ENCODE data around the gene SPPL3.
A peak's percentile ranks its signal among the peaks of the same experiment; 100 is the strongest.
"Not testable (repeated sequence)": the region's sequence is repeated elsewhere in the genome, so short reads cannot be mapped to it uniquely, and the experiment has no call there.

SPPL3 gene

DNA sequence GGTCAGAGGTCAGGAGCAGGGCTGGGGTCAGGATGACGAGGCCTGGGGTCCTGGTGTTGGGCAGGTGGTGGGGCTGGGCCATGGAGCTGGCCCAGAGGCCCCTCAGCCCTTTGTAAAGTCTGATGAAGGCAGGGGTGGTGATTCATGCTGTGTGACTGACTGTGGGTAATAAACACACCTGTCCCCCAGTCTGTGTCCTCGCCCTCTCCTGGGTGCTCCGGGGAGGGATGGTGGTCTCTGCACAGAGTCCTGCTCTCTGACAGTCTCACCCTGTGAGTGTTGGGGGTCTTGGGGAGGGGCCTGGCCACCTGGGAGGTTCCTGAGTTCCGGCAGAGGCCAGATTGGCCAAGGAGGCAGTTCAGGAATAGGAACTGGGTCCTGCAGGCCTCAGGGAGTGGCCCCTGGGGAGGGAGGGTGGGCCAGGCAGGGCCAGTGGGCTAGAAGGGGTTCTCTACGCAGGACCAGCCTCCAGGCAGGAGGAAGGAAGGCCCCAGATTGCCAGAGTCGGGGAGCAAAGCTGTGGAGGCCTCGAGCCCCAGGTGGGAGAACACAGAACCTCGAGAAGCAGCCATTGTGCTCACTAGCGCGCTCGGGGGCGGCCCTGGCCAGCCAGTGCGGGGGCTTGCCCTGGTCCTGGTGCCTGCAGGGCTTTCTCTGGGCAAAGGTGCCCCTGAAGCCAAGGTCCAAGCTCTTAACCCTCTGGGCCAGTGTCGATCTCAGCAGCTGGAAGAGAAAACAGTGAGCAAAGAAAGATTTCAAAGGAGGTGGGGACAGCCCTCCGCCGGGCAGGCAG is 164.1 kb downstream of the SPPL3 start:
- DNase-seq, result no peak

DNA sequence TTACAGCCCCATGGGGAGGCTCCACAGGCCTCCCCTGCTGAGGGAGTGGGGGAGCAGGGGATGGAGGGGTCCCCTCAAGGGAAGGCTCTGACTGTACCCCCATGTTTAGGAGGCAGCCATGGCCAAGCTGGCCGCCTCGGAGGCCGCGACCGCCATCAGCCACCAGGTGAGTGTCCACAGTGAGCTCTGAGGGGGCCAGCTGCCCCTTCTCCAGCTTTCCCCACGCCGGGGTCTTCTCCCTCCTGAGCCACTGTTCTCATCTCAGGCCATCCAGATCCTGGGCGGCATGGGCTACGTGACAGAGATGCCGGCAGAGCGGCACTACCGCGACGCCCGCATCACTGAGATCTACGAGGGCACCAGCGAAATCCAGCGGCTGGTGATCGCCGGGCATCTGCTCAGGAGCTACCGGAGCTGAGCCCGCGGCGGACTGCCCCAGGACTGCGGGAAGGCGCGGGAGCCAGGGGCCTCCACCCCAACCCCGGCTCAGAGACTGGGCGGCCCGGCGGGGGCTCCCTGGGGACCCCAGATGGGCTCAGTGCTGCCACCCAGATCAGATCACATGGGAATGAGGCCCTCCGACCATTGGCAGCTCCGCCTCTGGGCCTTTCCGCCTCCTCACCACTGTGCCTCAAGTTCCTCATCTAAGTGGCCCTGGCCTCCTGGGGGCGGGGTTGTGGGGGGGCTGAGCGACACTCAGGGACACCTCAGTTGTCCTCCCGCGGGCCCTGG is 165.0 kb downstream of the SPPL3 start:
- no peak for DNase-seq

DNA sequence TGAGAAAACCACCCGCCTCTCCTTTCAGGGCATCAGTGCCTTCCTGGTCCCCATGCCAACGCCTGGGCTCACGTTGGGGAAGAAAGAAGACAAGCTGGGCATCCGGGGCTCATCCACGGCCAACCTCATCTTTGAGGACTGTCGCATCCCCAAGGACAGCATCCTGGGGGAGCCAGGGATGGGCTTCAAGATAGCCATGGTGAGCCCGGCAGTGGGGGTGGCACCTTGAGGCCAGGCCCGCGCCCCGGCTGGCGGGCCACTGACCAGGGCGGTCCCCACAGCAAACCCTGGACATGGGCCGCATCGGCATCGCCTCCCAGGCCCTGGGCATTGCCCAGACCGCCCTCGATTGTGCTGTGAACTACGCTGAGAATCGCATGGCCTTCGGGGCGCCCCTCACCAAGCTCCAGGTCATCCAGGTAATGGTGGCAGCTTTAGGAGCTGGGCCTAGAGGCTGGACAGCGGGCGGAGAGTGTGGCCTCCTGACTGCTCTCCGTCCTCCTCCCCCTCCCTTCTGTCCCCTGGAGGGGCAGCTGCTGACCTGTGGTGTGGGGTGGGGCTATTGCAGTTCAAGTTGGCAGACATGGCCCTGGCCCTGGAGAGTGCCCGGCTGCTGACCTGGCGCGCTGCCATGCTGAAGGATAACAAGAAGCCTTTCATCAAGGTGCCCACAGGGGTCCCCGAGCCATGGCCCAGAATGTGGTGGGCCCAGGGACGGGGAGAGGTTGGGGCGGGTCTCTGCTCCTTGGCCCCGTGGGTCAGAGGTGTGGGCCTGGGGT is 165.7 kb downstream of the SPPL3 start:
- no peak for DNase-seq

DNA sequence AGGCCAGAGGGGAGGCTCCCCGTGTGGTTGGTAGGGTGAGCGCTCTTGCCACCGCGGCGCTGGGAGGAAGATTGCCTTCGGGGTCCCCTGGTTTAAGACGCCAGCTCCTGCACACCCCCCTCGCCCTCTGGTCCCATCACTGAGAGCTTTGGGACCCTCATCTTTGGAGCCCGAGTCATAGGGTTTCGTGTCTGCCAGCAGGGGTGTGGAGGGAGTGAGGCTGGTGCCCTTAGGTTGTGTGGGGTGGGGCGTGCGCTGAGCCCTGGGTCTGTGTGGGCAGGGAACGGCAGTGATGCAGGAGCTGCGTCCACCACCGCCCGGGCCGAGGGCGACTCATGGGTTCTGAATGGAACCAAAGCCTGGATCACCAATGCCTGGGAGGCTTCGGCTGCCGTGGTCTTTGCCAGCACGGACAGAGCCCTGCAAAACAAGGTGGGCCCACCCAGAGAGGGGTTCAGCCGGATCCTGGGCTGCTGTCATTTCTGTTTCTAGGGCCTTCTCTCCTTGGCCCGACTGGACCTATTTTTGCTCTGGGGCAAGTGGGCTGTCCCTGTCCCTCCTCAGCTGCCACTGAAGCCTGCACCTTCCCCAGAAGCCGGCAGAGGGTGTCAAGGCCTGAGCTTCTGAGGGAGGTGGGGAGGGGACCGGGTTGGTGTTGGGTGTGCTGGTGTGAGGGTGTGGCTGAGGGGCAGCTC is 166.5 kb downstream of the SPPL3 start:
- no peak for DNase-seq

DNA sequence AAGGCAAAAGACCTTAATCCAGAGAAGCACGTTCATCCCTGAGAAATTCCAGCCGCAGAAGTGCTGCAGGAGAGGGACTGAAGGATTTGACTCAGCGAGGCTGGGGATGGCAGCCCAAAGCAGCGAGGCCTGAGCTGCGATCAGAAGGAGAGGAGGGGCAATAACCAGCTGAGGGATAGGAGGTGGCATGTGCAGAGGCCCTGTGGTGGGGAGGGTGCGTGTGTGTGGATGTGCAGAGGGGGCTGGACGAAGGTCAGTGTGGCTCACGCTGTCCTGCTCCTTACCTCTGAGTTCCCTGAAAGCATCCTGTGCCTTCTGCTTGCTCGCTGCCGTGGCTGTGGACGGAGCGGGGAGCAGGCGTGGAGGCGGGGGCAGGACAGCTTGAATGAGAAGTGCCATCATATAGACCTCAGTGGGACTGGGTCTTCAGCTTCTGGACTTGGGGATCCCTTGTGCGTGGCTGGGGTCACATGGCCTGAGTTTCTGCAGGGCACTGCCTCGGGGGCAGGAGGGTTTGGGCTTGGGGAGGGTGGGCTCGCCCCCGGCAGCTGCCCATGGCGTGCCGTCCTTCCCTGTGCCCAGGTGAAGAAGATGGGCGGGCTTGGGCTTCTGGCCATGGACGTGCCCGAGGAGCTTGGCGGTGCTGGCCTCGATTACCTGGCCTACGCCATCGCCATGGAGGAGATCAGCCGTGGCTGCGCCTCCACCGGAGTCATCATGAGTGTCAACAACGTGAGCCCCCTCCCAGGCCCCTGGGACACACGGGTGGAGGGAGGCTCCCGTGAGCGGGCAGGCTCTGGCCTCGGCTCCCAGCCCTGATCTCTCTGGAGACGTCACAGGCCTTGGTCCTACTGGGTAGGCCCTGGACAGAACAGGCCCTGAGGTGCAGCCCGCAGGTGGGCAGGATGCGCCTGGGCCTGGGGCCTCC is 167.5 kb downstream of the SPPL3 start:
- no peak for DNase-seq

DNA sequence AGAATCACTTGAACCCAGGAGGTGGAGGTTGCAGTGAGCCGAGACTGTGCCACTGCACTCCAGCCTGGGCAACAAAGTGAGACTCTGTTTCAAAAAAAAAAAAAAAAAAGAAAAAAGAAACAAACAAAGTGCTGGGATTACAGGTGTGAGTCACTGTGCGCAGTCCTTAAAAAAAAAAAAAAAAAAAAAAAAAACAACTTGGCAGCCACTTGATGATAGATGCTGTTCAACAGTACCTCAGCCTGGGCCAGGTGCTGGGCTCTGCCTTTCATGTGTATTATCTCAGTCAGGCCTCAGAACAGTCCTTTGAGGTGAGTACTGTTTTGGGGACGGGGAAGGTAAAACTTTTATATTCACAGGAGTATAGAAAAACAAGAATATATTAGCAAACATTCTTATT is 169.0 kb downstream of the SPPL3 start:
- no peak for DNase-seq

DNA sequence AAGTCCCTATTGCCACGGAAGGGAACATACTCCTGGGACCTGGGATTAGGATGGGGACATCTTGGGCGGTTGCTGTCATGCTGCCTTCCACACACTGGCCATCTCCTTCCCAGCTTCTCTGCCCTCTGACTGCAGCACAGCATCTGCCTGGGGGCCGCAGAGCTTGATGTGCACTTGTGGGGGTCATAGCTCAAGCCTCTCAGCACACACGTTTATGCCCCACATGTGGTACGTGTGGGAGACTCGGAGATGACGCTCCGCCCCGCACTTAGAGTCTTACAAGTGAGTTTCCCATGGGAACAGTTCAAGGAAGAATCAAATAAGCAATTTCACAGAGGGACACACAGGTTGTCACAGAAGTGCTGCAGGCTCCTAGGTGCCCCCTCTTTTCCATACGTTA is 169.9 kb downstream of the SPPL3 start:
- DNase-seq, result no peak

DNA sequence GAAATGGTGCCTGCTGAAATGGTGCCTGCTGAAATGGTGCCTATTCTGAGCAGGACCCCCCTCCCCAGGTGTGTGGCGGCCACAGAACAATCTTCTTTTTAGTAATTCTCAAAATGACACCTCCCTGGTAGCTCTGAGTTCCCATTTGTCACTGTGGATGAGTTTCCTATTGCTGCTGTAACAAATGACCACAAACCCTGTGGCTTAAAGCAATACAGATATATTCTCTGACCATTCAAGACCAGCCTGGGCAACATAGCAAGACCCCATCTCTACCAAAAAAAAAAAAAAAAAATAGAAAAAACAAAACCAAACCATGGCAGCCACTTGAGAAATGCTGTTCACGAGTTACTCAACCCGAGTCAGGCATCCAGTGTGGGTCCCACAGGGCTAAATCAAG is 170.6 kb downstream of the SPPL3 start:
- no peak for DNase-seq

DNA sequence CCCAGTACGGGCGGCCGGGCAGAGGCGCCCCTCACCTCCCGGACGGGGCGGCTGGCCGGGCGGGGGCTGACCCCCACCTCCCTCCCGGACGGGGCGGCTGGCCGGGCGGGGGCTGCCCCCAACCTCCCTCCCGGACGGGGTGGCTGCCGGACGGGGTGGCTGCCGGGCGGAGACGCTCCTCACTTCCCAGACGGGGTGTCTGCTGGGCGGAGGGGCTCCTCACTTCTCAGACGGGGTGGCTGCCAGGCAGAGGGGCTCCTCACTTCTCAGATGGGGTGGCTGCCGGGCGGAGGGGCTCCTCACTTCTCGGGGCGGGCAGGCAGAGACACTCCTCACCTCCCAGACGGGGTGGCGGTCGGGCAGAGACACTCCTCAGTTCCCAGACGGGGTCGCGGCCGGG is 172.0 kb downstream of the SPPL3 start:
- not testable (repeated sequence) for DNase-seq

DNA sequence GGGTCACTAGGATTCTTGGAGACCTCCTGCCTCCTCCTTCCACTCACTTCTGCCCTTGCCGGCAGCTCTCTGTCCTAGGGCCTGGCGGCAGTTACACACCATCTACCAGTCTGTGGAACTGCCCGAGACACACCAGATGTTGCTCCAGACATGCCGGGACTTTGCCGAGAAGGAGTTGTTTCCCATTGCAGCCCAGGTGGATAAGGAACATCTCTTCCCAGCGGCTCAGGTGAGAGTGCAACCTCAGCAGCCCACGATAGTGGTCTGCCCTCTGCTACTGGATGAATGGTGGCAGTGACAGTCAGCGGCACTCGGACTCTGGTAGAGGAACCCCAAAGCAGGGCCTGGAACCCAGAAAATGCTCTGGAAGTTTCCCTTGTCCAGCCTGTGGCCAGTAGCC is 177.2 kb downstream of the SPPL3 start:
- DNase-seq, result no peak

DNA sequence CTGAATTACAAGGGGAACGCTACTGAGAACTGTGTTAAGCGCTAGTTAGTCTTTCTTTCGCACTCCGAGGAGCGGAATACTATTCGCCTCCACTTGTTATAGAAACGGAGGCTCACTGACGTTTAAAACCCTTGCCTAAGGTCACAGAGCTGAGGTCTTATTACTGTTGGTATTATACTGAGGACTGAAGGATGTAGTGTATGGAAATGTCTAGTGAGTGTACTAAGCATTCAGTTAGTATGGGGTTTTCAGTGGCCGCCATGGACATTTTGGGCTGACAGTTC is 177.7 kb downstream of the SPPL3 start:
- DNase-seq, result no peak

DNA sequence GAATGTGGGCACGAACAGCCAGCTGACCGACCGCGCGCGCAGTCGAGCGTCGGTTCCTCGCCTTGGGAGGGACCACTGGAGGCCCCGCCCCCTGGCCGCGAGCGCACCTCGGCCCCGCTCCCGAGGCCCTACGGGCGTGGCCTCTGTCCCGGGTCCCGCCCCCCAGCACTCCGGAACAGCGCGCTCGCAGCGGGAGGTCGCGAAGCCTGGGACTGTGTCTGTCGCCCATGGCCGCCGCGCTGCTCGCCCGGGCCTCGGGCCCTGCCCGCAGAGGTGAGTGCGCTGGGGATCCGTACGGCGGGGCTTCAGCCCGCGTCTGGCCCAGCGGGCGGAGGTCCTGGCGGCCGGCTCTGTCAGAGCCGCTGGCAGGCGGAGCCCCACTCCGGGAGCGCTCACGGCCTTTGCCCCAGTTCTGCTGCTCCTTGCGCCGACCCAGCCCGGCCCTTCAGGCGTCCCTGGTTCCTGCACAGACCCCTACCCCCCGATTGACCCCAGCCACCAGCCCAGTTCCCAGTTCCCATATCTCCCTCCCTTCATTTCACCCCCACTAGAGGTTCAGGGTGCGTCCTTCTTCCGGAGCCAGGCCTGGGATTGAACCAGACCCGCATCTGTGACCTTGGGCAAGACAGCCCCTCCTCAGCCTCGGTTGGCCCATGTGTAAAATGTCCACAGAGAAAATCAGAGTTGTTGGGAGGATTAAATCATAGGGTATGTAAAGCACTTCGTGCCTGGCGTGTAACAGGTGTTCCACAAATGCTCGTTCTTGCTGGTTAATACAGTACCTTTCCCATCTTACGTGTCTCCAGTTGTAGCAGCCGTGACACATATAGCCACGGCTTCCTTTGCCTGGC is 178.3 kb downstream of the SPPL3 start, which contains the start of gene ACADS:
Gene ACADS (plus strand): TSS at position 168 of the 851 bp plus-strand sequence. CDS start 60 bp downstream, at position 228.
- DNase-seq, result peak; percentile 82

DNA sequence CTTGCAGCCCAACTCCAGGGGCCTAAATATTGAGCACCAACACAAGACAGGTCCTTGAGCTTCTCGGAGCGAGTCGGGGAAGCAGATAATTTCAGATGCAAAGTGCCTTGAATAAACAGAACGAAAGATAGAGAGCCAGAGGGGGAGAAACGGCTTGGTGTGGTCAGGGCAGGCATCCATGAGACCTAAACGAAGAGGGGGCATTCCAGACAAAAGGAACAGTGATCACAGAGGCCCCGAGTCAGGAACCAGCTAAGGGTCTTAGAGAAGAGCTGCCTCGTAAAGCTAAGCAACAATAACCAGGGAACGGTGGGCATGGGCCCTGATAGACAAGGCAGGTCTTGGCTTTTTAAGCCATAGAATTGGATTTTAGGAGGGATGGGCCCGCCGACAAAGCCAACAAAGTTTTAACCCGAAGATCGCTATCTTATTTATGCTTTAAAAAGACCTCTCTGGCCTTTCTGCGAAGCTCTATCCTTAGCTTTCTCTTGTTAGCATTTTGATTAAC is 179.0 kb downstream of the SPPL3 start:
- DNase-seq, result no peak

DNA sequence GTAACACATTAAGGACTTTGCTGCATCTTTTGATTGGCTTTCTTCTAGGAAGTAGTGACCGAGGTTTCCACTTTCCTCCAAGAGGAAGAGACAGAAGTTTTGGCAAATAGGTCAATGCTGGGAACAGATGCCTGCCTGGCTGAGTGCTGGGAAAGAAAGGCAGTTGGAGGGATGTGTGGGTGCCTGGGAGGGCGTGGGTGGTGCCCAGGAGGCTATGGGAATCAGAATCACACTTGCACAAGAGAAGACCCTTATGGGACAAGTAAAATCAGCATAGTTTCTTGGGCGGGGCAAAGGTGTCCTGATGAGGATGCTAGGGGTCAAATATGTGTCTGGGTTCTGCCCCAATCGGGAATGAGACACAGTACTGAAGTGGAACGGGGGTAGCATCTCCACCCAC is 179.4 kb downstream of the SPPL3 start:
- no peak for DNase-seq

DNA sequence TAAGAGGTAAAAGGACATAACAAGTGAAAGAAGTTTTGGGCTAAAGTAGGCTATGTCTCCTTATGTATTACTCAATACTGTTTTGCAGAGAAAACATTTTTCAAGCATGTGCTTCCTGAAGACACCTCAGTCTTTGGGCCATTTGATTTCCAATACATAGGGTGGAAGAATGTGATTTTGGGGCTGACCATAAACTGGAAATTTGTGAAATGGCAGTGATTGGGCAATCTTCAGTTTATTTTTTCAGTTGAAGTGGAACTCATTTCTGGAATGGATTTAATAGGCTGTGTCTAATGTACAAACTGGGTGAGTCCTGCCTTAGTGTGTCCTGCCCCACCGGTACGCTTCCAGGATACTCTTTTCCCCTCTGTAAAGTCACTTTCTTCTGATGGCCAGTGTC is 181.4 kb downstream of the SPPL3 start:
- no peak for DNase-seq

DNA sequence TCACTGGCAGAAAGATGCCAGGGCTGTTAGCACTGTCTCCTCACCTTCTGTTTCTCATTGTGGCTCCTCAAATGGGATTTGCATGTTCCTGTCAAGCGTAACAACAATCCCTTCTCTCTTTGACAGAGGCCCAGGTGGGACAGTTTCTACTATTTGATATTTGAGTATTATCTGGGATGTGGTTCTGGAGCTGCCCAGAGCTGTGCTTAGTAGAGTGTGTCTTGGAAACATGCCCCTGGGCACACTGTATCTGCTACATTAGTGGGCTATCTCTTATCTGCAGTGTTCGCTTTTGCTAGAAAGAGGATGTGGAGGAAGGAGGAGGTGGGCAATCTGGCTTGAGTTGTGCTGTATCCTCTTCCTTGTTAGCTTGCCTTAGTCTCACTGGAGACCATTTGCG is 182.3 kb downstream of the SPPL3 start:
- DNase-seq, result no peak

DNA sequence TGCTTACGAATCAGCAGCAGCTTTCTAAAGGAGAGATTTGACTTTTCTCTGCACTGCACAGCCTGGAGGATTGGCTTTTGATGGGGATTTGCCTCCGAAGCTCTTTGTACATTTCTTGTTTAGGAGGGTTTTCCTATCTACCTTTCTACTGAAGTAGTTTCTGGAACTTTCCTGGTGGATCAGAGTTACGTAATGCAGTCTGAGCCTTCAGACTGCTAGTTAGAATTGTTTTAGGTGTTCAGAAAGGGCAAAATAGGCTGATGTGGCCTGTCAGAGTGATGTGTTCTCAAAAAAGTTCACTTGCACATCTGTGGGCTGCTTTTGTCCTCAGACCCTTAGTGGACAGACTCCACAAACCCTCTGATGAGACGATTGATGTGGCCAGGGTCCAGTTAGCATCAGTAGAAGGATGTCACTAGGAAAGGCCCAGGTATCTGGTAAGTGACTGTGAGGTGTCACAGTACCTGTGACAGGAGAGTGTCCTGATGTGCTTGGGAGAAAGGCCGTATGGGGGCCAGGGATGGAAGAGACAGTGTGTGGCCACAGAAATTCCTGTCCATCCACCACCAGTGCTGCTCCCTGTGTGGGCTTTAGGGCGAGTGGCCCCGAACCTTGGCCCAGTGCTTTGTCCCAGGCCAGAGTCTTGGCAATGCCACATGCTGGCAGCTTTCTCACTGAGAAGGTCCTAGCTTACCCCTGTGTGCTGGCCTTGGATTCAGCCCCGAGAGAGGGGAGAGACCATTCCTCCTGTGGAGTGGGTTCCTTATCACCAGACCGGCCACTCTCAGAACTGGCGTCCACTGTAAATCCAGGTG is 183.0 kb downstream of the SPPL3 start:
- DNase-seq, result no peak

DNA sequence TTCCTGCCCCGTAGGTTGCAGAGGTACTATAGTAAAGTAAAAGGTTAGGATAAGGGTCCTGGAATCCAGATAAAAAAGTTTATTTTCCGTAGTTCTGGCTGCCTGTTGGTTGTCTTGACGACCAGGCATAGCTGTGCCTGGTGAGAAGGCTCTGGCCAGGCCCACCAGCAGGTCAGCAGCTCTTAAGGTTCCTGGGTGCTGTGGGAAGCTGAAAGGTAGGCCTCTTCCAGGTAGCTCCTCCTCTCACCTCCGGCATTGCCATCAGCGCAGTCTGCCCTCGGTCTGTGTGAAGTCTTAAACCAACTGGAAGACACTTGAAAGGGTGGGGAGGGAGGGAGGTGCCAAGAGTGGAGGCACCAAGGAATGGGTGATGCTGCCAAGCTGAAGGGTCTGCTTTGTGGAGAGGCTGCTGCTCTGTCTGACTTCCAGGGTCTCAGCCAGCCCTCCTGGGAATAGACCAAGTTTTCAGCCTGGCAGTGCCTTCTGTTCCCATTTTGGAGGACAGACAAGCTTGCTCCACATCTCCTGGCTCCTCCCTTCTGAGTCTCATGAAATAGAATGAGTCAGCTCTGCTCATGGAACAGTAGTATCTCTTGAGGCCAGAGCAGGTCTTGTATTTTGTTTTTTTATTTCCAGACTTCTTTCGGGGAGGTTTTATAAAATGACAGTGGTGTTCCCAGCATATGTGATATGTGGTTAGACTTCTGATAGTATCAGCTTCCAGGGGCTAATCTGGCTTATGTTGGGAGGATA is 183.7 kb downstream of the SPPL3 start:
- DNase-seq, result peak; percentile 36
